Measurements from ENCODE around the gene MRPL24.

The MRPL24 gene

DNA sequence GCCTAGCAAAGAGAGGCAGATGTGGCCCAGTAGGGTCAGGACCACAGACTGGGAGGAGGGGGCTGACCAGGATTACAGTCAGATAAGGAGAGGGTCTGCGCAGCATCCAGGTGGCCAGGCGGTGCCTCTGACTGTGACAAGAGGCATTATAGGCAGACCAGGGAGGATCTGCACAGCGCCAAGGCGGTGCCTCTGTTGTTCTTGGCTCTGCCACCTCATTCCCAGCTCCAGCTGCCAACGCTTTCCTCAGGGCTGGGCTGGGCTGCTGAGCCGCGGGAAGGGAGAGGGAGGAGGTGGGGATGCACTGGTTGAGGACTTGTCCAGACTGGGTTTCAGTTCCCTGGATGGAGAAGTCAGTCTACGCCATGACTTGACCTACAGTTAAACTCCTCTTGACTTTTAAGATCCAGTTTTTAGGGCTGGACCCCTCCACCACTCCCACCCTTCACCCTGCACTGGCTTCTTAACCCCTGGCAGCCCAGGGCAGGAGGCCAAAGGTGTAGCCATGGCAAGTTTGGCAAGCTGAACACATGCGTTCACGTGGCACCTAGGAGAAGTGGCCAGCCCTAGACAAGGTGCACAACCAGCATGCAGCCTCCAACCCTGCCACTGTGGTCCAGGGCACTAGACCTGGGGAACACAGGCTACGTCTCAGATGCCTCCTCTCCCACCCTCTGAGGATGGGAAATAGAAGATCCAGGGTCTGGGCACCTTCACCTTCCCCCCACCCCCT lies 31.0 kb downstream of the MRPL24 start:
- DNase-seq (ENCODE audit: low spot score) = no peak

- DNase-seq (ENCODE audit: low spot score) = no peak
These were observed 31.9 kb downstream of the MRPL24 start for GRCh38 chr1:156709031-156709430.

DNA sequence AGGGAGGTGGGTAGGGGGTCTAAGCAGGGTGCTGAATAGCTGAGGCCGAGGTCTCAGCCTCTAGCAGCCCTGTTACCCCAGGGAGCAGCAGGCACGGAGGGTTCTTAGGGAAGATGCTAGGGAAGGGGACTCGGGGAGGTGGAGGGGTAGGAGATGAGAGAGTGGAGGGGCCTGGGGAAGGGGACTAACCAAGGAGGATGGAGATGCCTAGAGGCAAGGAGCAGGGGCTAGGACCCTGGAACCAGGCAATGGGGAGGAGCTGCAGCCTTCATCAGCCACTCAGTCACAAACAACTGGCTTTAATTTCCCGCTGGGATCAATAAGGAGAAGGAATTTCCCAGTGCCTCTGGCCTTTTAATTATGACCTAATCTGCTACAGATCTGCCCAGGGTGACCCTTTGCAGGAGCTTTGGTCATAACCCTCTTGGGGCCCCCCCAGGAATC lies 32.6 kb downstream of the MRPL24 start:
- DNase-seq (ENCODE audit: low spot score) = no peak

DNA sequence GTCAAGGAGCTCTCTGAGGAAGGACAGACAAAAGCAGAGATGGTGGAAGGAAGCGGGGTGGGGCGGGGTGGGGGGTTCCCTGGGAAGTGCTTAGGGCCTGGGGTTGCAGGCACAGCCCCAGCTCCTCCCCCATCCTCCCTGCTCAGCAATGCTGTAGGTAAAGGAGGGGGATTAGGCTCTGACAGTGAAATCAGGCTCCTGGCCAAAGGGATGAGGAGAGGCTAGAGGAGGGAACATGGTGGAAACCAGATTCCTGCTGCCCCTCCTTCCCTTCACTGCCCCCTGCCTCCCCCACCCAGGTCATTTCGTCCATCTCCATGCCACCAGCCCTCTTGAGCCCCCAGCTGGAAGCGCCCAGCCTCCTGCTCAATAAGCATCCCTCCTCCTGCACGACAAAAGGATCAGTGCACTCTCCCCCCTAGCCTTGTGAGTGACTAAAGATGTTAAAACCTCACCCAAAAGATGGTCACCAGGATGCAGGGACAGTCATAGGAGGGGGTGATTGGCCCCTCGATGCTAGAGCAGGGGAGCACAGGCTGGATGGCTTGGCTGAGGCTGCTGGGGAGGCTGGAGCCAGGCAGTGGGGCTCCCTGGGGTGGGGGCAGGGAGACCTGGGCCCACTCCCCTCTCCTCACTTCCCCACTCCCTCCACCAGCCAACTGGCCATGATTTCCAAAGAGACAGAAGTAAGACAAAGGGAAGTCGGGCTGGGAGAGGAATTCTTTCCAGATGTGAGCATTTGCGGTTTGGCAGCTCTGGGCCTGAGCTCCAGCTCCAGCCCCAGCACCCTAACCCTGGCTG lies 33.3 kb downstream of the MRPL24 start:
- DNase-seq (ENCODE audit: low spot score) = no peak

DNA sequence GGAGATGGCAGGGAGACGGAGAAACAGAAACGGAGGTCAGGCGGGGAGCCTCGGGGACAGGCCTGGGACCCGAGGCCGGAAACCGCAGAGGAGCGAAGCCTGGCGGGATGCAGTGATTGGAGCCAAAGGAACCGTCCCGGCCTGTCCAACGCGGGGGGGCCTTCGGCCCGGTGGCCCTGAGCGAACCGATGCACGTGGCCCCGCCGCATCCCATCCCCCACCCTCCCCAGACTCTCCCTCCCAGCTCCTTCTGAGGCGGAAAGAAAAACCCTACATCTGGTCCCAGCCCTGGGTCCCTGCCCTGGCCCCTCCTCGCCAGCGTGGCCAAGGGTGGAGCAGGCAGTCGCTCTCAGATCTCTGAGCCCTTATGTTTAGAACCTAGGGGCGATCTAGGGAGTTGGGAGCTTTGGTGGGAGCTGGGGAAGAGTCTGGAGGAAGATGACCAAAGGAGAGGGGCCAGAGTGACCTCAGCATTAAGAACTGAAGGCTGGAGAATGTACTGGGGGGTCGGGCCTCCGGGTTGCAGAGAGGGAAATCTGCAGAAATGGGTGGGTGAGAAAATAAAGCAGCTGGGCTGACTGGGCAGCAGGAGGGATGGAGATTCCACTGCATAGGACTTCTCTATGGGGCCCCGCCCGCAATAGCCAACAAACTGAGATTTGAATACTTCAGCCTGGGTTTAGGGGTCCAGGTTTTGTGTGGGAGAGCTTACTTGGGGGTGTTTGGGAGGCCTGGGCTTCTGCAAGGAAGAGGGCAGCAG lies 34.1 kb downstream of the MRPL24 start:
- DNase-seq (ENCODE audit: low spot score) = no peak

GRCh38 chr1:156705918-156706656 lies 34.8 kb downstream of the MRPL24 start:
- peak; percentile 58 for DNase-seq (ENCODE audit: low spot score)

DNA sequence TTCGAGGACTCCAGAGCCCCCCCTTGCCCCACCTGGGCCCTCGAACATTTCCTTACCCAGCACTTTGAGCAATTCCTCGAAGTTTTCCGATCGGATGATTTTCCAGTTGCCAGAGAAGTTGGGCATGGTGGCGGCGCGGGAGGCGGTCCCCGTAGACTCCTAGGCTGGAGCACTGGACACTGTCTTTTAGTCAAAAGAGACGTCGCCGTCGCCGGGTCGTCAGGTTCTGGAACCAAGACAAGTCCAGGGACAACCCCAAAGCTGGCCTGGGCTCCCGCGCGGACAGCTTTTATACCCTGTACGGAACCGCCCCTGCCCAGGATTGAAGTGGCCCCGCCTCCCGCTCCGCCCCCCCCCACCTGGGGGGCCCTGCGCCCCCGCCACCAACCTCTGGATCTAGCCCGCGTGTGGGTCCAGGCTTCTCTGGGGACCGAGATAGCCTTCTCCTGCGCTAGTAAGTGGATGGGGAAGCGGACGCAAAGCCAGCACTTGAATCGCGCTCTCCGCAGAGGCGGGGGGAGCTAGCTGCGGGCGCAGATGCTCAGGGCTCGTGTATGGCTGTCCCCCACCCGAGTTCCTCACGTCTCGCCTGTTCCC lies 35.5 kb downstream of the MRPL24 start, which contains the start of gene CRABP2:
CRABP2 (minus strand) TSS at position 263 of the 597 bp plus-strand sequence; CDS start at position 126, 137 bp downstream.
- no peak for DNase-seq (ENCODE audit: low spot score)

DNA sequence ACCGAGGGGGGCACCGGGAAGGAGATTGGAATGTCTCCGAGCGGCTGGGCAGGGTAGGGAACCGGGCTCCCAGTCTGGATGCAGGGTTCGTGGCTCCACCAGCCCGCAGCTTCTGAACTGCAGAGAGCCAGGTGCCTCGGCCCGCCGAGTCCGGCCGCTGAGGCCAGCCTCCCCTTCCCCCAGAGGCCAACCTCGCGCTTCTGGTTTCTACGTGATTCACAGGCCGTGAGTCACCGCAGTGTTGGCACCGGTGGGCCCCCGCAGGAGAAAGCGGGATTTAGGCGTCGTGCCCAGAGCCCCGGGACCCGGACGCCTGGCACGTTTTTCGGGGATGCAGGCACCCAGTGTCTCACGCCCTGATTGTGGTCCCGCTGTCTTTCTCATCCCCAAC lies 36.0 kb downstream of the MRPL24 start:
- peak; percentile 21 for DNase-seq (ENCODE audit: low spot score)

DNA sequence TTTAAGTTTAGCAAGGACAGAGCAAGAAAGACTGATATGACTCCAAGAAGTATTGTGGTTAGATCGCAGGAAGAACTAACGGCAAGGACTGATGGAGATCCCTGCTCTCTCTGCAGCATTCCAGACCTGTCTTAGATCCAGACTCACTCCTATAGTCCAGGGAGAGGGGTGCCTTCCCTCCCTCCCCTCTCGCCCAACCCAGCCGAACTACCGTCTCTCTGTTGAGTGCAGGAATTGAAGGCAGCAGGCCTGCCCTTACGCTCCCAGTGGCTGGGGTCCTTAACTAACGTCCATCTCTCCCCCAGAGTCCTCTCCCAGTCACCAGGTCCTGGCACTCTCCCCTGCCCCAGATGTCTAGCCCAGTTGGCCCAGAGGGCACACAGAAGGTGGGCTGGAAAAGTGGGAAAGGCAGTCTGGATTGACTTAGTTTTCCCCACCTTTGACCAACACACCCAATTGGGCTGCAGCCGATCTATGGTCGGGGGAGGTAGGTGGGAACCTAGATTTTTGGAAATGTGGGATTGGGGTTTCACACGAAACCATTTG lies 36.6 kb downstream of the MRPL24 start:
- DNase-seq (ENCODE audit: low spot score) = no peak

DNA sequence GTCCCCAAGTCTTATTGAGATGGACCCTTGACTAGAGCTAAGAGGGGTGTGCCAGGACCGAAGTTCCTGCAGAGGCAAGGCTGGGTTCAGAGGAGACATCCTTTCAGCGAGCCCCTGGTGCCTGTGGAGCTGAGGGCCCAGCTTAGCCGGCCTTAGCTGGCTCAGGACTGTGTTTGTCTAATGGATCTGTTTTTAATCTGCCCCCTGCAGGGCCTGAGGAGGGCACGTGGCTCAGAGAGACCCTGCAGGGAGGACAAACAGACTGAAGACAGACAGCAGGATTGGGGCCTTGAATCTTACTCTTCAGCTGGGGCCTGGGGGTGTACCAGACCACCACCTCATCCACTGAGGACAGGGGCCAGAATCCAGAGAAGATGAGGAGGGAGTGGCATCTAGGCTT lies 37.1 kb downstream of the MRPL24 start:
- DNase-seq (ENCODE audit: low spot score) = no peak

DNA sequence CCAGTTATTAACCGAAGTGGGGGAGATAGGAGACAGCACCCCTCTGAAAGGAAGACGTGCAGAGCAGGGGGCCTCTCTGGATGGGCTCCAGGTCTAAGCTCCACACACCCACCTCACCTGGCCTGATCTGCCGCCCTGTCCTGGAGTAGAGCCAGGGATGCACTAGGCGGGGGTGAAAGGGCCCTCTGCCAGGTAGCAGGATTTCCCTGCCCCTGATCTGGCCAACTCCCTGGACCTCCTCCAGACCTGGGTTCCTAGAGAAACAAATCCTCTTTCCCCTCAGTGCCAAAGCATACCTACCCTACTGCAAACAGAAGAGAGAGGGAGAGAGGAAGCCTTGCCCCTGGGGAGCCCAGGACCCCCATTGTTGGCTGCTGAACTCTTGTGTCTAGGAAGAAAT lies 37.6 kb downstream of the MRPL24 start:
- no peak for DNase-seq (ENCODE audit: low spot score)

GRCh38 chr1:156700736-156701531 lies 40.0 kb downstream of the MRPL24 start:
- no peak for DNase-seq (ENCODE audit: low spot score)

- DNase-seq (ENCODE audit: low spot score) = no peak
These were observed 41.9 kb downstream of the MRPL24 start for GRCh38 chr1:156698995-156699394.

GRCh38 chr1:156697481-156697880 lies 43.4 kb downstream of the MRPL24 start:
- DNase-seq (ENCODE audit: low spot score) = no peak

- DNase-seq (ENCODE audit: low spot score) = no peak
These were observed 44.1 kb downstream of the MRPL24 start for GRCh38 chr1:156696755-156697154.

DNA sequence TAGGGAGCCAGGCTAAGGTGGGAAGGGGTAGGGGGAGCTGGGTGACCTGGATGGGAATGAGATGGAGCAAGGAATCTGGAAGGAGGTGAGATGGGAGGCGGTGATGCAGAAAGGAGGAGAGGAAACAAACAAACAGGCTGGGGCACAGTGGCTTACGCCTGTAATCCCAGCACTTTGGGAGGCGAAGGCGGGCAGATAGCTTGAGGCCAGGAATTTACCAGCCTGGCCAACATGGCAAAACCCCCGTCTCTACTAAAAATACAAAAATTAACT lies 46.3 kb downstream of the MRPL24 start:
- DNase-seq (ENCODE audit: low spot score) = no peak

GRCh38 chr1:156693848-156694689 lies 46.8 kb downstream of the MRPL24 start:
- DNase-seq (ENCODE audit: low spot score) = no peak

DNA sequence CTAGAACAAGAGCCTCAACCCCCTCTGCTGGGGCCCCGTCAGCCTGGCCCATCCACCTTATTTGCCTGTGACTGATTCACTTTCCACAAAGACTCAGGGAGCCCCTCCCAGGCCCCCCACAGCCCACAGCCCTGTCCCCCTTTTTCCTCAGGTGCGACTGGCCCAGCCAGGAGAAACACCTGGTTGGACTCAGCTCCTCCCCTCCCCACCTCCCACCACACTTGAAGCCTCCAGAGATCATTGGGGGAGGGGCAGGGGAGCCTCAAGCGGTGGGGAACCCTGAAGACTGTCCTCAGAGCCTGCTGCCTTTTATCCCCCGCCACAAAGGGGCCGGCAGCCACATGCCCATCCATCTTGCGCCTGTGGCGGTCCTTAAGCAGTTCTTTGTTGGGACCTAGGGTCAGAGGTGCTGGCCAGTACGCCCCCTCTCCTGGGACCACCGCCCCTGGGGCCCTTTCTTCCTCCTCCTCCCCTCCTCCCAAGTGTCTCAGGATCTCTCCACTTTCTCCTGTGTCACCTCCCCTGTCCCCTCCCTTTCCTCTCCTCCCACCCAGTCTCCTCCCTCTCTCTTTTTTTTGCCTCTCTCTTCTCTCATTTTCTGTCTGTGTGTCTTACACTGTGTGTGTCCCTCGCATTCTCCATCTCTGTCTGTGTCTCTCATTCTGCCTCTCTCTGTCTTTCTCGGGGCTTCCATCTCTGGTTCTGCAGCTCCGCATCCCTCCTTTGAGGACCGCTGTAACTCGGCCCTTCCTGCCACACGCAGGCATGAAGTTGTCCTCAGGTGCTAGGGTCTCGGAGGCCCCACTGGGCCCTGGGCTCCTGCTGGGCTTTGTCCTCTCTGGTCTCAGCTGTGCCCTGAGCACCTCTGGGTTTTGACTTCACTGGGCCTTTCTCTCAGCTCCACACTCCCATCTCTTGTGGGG lies 47.7 kb downstream of the MRPL24 start:
- DNase-seq (ENCODE audit: low spot score) = no peak

Data from CD4-positive, alpha-beta T cell treated with Interleukin-2 at 100 ng/mL for 4 hours (primary cell).